IMR-90 (cell line): ENCODE data around the gene TRAPPC4.

ENCODE experiments used
- CTCF ChIP-seq: conservative IDR thresholded peaks from 2 replicates; pipeline ENCODE4 v1.5.1; 2012; ENCODE audit warnings: mild to moderate bottlenecking, low read depth, low read length, improper control_type of control experiment
- MAFK ChIP-seq: IDR thresholded peaks from 2 replicates; pipeline ENCODE4 v1.6.1; 2012; ENCODE audit warnings: low read depth, low read length, improper control_type of control experiment

GRCh38 chr11:118980191-118980881 lies 38.2 kb upstream of the TRAPPC4 start:
- TF ChIP-seq CTCF (no peak), MAFK (no peak)
